NCI-H526 (cell line): ENCODE data around the gene RDH11.

ENCODE experiments used
- DNase-seq, 2 experiments: peaks; one replicate each; lab custom pipeline; 2025; lab: John Stamatoyannopoulos, UW

Gene RDH11

DNA sequence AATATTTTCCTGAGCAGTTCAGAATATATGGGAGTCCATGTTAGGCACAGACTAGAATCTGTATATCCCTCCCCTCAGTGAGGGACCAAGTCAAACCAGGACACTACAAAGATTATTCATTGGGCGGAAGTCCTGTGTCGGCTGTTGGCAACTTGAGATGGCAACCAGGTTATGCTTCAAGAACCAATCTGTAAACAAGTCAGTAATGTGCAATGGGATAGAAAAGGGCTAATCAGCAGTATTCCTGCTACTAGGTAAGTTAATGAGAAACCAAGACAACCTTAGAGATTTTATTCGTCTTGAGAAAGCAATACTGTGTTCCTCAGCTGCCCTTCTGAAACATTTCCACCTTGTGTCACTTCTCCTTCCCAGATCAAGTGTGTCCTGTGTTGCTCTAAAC lies 49.4 kb downstream of the RDH11 start:
- DNase-seq, result no peak

DNA sequence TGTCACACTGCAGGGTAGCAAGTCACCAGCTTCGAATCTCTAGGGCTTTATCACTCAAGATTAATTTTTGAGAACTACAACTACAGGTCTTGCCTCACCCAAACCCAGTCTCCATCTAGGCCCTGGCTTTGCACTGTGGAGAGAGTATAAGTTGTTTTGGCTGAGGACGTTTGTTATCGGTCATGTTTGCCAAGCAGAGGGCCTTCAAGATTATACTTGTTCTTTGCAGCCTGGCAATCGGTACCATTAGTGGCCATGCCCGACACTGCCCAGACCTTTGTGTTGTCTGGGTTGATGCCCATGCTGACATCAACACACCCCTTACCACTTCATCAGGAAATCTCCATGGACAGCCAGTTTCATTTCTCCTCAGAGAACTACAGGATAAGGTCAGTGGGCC lies 50.1 kb downstream of the RDH11 start:
- no peak for DNase-seq

DNA sequence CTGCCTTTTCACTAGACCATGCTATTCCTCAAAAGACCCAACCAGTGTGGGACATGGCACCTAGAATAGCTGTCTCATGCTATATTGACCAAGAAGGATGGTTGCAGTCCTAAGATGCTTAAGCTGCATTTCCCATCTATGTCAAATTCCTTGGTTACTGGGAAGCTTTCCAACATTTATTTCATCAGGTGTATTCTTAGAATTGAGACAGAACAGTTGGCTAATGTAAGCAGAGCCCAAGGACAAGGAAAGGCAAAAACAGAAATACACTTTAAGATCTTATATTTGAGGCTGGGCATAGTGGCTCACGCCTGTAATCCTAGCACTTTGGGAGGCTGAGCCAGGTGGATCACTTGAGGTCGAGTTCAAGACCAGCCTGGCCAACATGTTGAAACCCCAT lies 51.1 kb downstream of the RDH11 start:
- no peak for DNase-seq

GRCh38 chr14:67643713-67644112 lies 51.9 kb downstream of the RDH11 start:
- DNase-seq, result no peak

DNA sequence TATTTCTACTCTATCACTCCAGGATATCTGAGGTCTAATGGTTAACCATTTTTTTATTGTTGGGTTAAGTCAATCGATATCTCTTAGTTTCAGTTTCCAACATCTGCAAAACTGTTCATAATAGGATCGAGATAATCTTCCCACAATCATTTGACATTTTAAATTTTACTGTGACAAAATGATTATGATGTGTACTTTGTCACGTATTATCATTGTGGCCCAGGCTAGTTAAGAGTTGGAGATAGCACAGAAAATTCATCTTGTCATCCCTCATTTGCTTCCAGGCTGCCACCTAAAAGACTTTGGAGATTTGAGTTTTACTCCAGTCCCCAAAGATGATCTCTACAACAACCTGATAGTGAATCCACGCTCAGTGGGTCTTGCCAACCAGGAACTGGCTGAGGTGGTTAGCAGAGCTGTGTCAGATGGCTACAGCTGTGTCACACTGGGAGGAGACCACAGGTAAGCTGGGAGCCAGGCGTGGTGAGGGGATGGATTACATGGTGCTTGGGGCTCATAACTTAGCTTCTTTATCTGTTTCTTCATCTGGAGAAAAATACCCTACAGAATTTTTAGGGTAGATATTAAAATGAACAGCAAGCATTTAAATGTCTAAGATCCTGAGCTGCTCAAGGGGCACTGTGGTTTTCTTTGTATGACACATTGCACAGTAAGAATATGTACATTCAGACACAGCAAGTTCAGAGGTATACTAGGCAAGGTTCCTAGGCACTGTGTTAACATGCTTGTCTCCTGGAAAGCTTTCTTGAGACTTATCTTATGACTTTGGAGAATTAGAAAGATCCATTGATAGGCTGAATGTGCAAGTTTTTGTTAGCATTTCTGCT lies 53.4 kb downstream of the RDH11 start:
- DNase-seq, result no peak

GRCh38 chr14:67641480-67641879 lies 54.1 kb downstream of the RDH11 start:
- no peak for DNase-seq

GRCh38 chr14:67638642-67639041 lies 56.9 kb downstream of the RDH11 start:
- DNase-seq, result no peak

DNA sequence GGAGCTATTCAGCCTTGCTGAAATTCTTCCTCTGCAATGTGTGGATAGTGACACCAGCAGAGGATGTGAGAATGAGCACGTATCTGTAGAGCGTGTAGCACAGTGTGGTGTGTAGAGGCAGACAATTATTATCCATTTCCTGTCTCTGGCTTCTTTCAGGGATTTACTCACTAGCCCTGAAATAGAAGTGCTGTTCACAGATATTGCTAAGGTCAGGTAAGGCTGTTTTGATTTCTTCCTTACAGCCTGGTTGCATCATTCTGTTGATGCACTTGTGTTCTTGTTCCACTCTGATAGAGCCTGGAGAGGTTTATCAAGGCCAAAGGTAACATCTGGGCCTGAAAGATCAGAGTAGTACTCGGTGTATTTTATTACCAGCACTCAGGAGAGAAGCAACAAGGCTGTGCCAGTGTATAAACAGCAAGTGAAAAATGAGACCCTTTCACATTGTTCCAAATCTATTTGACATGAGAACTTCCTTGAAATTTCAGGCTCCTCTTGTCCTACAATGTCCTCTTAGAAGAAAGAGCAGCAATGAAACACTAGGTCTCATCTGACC lies 59.1 kb downstream of the RDH11 start:
- no peak for DNase-seq

GRCh38 chr14:67633451-67634147 lies 62.0 kb downstream of the RDH11 start:
- no peak for DNase-seq

DNA sequence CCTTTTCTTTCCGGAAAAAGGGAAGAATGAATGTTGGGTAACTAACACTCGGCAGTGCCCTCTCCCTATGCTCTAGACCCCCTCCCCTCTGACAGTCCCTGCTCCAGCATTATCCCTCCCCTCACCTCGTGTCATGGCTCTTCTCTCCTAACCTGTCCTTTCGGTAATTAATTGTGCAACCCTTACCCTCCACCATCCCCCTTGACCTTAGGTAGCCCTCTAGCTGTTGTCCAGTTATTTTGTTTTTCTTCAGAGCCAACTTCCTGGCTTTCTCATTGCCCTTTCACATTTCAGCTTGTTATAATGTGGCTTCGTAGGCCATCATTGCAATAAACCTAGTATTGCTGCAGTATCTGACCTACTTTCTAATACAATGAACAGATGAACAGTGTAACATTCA lies 64.6 kb downstream of the RDH11 start:
- no peak for DNase-seq

DNA sequence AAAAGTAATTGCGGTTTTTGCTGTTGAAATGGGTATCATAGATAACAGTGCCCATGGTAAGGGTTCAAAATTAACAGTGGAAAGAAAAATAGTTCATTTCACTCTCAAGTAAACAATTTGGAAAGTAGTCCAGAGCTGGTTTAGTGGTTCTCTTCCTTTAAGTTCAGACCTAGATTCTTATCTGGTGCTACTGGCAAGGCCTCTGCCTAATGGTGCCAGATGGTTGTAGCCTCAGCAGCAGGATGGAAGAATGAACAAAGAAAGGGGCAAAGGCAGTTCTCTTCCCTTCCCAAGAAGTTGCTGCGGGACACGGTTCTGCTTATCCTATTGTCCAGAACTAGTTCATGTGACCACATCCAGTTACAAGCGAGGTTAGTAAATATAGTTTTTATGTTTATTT lies 65.4 kb downstream of the RDH11 start:
- no peak for DNase-seq

DNA sequence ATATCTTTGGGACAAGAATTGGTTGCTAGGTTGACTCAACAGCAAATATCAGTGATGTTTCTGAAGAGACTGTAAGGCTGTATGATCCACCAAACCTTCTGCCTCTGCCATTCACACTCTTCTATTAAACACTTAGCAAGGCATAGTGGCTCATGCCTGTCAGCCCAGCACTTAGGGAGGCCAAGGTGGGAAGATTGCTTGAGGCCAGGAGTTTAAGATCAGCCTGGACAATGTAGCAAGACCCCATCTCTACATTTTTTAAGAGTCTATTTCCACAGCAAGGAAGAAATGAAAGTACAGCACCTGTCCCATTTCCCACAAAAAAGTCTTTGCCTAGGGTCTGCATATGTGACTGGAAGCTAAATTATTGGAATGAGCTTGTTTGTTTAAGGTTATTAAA lies 68.0 kb downstream of the RDH11 start:
- DNase-seq, result no peak
